Measurements from ENCODE around the gene KIF3C. TPM values are rescaled to one million over a fixed set of nuclear protein-coding genes. Genes with fewer than 3 reads are reported as not detected.

KIF3C gene
- total RNA-seq, 1 experiment from 2014 or later: 41.4 TPM

DNA sequence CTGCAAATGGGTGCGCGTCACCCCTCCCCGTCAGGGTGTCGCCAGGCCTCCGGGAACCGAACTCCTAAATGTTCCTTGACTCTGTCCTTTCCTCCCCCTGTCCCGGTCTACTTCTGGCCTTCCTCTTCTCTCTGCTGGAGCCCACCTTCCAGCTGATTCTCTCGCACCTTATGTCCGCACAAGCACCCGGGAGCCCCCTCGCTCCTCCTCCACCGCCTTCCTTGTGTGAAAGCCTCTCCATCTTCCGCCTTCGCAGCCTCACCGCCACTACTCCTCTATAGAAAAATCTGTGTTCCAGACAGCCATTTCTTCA lies 627 bp upstream of the KIF3C start:
- H2BK120ac ChIP-seq (ENCODE audit: low read depth, low read length, poor library complexity, severe bottlenecking): no peak overlapping the region
- no peak overlapping the region for H3T11ph ChIP-seq (ENCODE audit: low read length)
- H2AFZ ChIP-seq (ENCODE audit: low read length): no peak overlapping the region
- peak overlapping the region; percentile 55 for H3K4me2 ChIP-seq (ENCODE audit: insufficient read depth, insufficient read length, low read length)
- Mint-ChIP-seq H3K36me3 (ENCODE audit: insufficient read depth in 1 of 3, low read depth in 3 of 3) (peaks cover 14 to 32% (median 28%) of the 10 kb centered on the region in 3 experiments), H3K9me3 (no peaks in the 10 kb centered on the region; a peak in 2 of 5 replicates), H3K4me1 (peaks cover 36 to 42% of the 10 kb centered on the region in 2 experiments), H3K27me3 (ENCODE audit: low read depth) (no peaks in the 10 kb centered on the region), H3K27ac (peak overlapping the region; percentile 47 to 90 (median 79); a peak in 6 of 7 replicates), H3K4me3 (peak overlapping the region; percentile 74 to 81)
- peak overlapping the region; percentile 64; the same call in 1 of the 2 replicates for H3K14ac ChIP-seq (ENCODE audit: insufficient read depth, low read length)
- H3K56ac ChIP-seq (ENCODE audit: insufficient read length, low read depth, low read length): no peak overlapping the region
- no peak overlapping the region for H2BK5ac ChIP-seq (ENCODE audit: insufficient read length, low read length)
- no peaks in the 10 kb centered on the region for H3K9me3 ChIP-seq (ENCODE audit: control insufficient read depth, low read depth, low read length)
- peaks cover under 1% of the 10 kb centered on the region; the same call in 1 of the 2 replicates for H3K4me1 ChIP-seq (ENCODE audit: insufficient read depth, low read length)
- H4K8ac ChIP-seq (replicated peaks; ENCODE audit: insufficient read length, low read depth, low read length): no peak overlapping the region
- no peak overlapping the region for H2AK5ac ChIP-seq (ENCODE audit: insufficient read length, low read length)
- H3K79me2 ChIP-seq (ENCODE audit: insufficient read depth, low read length): no peaks in the 10 kb centered on the region; the same call in 1 of the 2 replicates
- TF ChIP-seq, protein P1, sequence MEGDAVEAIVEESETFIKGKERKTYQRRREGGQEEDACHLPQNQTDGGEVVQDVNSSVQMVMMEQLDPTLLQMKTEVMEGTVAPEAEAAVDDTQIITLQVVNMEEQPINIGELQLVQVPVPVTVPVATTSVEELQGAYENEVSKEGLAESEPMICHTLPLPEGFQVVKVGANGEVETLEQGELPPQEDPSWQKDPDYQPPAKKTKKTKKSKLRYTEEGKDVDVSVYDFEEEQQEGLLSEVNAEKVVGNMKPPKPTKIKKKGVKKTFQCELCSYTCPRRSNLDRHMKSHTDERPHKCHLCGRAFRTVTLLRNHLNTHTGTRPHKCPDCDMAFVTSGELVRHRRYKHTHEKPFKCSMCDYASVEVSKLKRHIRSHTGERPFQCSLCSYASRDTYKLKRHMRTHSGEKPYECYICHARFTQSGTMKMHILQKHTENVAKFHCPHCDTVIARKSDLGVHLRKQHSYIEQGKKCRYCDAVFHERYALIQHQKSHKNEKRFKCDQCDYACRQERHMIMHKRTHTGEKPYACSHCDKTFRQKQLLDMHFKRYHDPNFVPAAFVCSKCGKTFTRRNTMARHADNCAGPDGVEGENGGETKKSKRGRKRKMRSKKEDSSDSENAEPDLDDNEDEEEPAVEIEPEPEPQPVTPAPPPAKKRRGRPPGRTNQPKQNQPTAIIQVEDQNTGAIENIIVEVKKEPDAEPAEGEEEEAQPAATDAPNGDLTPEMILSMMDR (conservative IDR thresholded peaks at IDR 0.05): no peak
- H3K27ac ChIP-seq (ENCODE audit: insufficient read length, low read depth, low read length): no peak overlapping the region
- no CpG with 5 or more reads among the region's 15 CpGs for whole genome bisulfite sequencing (ENCODE audit: extremely low coverage, insufficient read length, low lambda C conversion rate)
- H3K23ac ChIP-seq (ENCODE audit: insufficient read length, low read depth, low read length): no peak overlapping the region
- no peak overlapping the region for H3K9ac ChIP-seq (ENCODE audit: extremely low read depth, insufficient read length, low read length)
- no peak overlapping the region for H4K5ac ChIP-seq (ENCODE audit: insufficient read length, low read depth, low read length)
- H4K20me1 ChIP-seq (ENCODE audit: control insufficient read depth, insufficient read depth, insufficient read length): no peaks in the 10 kb centered on the region
- H3K79me1 ChIP-seq (ENCODE audit: insufficient read depth, low read depth, low read length, poor library complexity, severe bottlenecking): peaks cover 7% of the 10 kb centered on the region
- no peak for DNase-seq
- H2BK15ac ChIP-seq (ENCODE audit: low read depth, low read length): no peak overlapping the region
- peaks cover 15% of the 10 kb centered on the region for H3K23me2 ChIP-seq (ENCODE audit: insufficient read length, low read depth, low read length, poor library complexity, severe bottlenecking)
- H3K4ac ChIP-seq (ENCODE audit: low read depth, low read length): no peak overlapping the region
- no peak overlapping the region for H2BK20ac ChIP-seq (ENCODE audit: low read depth, low read length, poor library complexity, severe bottlenecking)
- no peak overlapping the region for H2BK12ac ChIP-seq (ENCODE audit: insufficient read length, low read depth, low read length)
- no peaks in the 10 kb centered on the region for H3K27me3 ChIP-seq (ENCODE audit: insufficient read depth, low read length)
- H4K91ac ChIP-seq (ENCODE audit: insufficient read length, low read depth, low read length): no peak overlapping the region
- peak overlapping the region; percentile 56 for H3K18ac ChIP-seq (ENCODE audit: insufficient read length, low read depth, low read length)
